ENCODE results near the gene WDFY2.

DNA sequence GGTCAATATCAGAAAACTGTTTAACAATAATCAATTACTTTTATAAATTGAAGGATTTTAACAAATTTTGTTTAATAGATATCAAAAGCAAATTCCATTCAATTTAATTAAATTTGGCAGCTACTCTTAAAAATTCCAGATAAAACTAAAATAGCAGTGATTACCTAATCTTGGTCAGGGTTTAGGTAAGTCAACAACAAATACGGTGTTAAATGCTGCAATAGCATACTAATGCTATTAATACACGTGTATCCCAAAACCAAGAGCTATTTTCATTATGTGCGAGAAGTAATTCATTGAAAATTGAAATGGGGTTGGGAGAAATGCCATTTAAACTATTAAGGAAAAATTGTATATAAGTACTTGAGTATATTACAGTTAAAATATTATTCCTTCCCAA is 114.1 kb downstream of the WDFY2 start:
- TF ChIP-seq, protein P1, sequence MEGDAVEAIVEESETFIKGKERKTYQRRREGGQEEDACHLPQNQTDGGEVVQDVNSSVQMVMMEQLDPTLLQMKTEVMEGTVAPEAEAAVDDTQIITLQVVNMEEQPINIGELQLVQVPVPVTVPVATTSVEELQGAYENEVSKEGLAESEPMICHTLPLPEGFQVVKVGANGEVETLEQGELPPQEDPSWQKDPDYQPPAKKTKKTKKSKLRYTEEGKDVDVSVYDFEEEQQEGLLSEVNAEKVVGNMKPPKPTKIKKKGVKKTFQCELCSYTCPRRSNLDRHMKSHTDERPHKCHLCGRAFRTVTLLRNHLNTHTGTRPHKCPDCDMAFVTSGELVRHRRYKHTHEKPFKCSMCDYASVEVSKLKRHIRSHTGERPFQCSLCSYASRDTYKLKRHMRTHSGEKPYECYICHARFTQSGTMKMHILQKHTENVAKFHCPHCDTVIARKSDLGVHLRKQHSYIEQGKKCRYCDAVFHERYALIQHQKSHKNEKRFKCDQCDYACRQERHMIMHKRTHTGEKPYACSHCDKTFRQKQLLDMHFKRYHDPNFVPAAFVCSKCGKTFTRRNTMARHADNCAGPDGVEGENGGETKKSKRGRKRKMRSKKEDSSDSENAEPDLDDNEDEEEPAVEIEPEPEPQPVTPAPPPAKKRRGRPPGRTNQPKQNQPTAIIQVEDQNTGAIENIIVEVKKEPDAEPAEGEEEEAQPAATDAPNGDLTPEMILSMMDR (IDR thresholded peaks at IDR 0.05; ENCODE audit: low read depth, low read length, missing input control) = no peak
- TF ChIP-seq, protein P2, sequence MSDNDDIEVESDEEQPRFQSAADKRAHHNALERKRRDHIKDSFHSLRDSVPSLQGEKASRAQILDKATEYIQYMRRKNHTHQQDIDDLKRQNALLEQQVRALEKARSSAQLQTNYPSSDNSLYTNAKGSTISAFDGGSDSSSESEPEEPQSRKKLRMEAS (IDR thresholded peaks at IDR 0.05) = peak; percentile 14
- TF ChIP-seq, protein P3, sequence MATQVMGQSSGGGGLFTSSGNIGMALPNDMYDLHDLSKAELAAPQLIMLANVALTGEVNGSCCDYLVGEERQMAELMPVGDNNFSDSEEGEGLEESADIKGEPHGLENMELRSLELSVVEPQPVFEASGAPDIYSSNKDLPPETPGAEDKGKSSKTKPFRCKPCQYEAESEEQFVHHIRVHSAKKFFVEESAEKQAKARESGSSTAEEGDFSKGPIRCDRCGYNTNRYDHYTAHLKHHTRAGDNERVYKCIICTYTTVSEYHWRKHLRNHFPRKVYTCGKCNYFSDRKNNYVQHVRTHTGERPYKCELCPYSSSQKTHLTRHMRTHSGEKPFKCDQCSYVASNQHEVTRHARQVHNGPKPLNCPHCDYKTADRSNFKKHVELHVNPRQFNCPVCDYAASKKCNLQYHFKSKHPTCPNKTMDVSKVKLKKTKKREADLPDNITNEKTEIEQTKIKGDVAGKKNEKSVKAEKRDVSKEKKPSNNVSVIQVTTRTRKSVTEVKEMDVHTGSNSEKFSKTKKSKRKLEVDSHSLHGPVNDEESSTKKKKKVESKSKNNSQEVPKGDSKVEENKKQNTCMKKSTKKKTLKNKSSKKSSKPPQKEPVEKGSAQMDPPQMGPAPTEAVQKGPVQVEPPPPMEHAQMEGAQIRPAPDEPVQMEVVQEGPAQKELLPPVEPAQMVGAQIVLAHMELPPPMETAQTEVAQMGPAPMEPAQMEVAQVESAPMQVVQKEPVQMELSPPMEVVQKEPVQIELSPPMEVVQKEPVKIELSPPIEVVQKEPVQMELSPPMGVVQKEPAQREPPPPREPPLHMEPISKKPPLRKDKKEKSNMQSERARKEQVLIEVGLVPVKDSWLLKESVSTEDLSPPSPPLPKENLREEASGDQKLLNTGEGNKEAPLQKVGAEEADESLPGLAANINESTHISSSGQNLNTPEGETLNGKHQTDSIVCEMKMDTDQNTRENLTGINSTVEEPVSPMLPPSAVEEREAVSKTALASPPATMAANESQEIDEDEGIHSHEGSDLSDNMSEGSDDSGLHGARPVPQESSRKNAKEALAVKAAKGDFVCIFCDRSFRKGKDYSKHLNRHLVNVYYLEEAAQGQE (IDR thresholded peaks at IDR 0.05) = no peak
- no peak for TF ChIP-seq RXRA (IDR thresholded peaks at IDR 0.05)
